ENCODE results near the gene LAMTOR4.

DNA sequence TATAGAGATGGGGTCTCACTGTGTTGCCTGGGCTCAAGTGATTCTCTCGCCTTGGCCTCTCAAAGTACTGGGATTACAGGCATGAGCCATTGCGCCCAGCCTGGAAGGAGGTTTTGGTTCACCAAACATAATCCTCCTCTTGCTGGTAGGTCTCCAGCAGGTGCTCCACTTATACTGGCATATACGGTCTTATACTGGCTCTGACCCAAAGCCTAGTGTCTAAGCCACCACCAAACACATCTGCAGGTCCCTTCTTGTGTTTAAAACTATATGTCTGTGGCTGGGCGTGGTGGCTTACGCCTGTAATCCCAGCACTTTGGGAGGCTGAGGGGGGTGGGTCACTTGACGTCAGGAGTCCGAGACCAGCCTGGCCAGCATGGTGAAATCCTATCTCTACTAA lies 16.6 kb upstream of the LAMTOR4 start:
- no peak for TF ChIP-seq TCF12 (IDR thresholded peaks at IDR 0.05; ENCODE audit: low read depth)
- TF ChIP-seq, protein P1, sequence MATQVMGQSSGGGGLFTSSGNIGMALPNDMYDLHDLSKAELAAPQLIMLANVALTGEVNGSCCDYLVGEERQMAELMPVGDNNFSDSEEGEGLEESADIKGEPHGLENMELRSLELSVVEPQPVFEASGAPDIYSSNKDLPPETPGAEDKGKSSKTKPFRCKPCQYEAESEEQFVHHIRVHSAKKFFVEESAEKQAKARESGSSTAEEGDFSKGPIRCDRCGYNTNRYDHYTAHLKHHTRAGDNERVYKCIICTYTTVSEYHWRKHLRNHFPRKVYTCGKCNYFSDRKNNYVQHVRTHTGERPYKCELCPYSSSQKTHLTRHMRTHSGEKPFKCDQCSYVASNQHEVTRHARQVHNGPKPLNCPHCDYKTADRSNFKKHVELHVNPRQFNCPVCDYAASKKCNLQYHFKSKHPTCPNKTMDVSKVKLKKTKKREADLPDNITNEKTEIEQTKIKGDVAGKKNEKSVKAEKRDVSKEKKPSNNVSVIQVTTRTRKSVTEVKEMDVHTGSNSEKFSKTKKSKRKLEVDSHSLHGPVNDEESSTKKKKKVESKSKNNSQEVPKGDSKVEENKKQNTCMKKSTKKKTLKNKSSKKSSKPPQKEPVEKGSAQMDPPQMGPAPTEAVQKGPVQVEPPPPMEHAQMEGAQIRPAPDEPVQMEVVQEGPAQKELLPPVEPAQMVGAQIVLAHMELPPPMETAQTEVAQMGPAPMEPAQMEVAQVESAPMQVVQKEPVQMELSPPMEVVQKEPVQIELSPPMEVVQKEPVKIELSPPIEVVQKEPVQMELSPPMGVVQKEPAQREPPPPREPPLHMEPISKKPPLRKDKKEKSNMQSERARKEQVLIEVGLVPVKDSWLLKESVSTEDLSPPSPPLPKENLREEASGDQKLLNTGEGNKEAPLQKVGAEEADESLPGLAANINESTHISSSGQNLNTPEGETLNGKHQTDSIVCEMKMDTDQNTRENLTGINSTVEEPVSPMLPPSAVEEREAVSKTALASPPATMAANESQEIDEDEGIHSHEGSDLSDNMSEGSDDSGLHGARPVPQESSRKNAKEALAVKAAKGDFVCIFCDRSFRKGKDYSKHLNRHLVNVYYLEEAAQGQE (IDR thresholded peaks at IDR 0.05; ENCODE audit: low read depth) = no peak
- no peak for TF ChIP-seq EP300 (IDR thresholded peaks at IDR 0.05; ENCODE audit: borderline replicate concordance)
- TF ChIP-seq RAD21 (IDR thresholded peaks at IDR 0.05; ENCODE audit: low read depth) = no peak
- no peak for TF ChIP-seq TAF1 (IDR thresholded peaks at IDR 0.05; ENCODE audit: low read depth)
- no peak for TF ChIP-seq EGR1 (IDR thresholded peaks at IDR 0.05)
- no peak for TF ChIP-seq CEBPB (IDR thresholded peaks at IDR 0.05)
- TF ChIP-seq, protein P2, sequence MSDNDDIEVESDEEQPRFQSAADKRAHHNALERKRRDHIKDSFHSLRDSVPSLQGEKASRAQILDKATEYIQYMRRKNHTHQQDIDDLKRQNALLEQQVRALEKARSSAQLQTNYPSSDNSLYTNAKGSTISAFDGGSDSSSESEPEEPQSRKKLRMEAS (IDR thresholded peaks at IDR 0.05) = no peak
- TF ChIP-seq TEAD4 (IDR thresholded peaks at IDR 0.05) = no peak
- TF ChIP-seq YY1 (IDR thresholded peaks at IDR 0.05; ENCODE audit: low read depth) = no peak
- no peak for TF ChIP-seq CREB1 (IDR thresholded peaks at IDR 0.05; ENCODE audit: low read depth)
- TF ChIP-seq FOXM1 (IDR thresholded peaks at IDR 0.05; ENCODE audit: borderline replicate concordance, low read depth) = no peak

Data from Ishikawa (cell line).